GM23338 (cell line): Measurements from ENCODE around the gene LRTM1. TPM values are rescaled to one million over a fixed set of nuclear protein-coding genes. Genes with fewer than 3 reads are reported as not detected.

Experiments used
- ATAC-seq: fragments of 200-7000 bp; cut with Tn5 transposase; 3 replicates; pipeline ENCODE4 v1.9.1; 2020
- DNase-seq: peaks from one replicate; pipeline ENCODE4 v3.0.0-alpha.2; 2015; ENCODE audit warnings: low spot score
- H2AFZ ChIP-seq: fragments of 200-600 bp; sonication (generic); 2 replicates; pipeline ENCODE4 v1.8.0; 2016; ENCODE audit warnings: antibody characterized with exemption, mild to moderate bottlenecking, moderate library complexity
- H3F3A ChIP-seq: fragments of 200-600 bp; sonication (generic); replicated peaks from 2 replicates; pipeline ENCODE4 v1.8.0; 2017; ENCODE audit warnings: antibody characterized with exemption, mixed run types, low read depth
- H3K27ac ChIP-seq: fragments of 200-600 bp; sonication (generic); 2 replicates; pipeline ENCODE4 v1.6.1; 2016; ENCODE audit warnings: low read depth
- H3K27me3 ChIP-seq: fragments of 200-600 bp; sonication (generic); 2 replicates; pipeline ENCODE4 v1.8.0; 2016; ENCODE audit warnings: mild to moderate bottlenecking, mixed run types, moderate library complexity; ENCODE audit not compliant: insufficient read depth
- H3K36me3 ChIP-seq: fragments of 200-600 bp; sonication (generic); 2 replicates; pipeline ENCODE4 v1.8.0; 2016; ENCODE audit warnings: mild to moderate bottlenecking; ENCODE audit not compliant: insufficient read depth
- H3K4me1 ChIP-seq: fragments of 200-600 bp; sonication (generic); 2 replicates; pipeline ENCODE4 v1.8.0; 2016; ENCODE audit warnings: mild to moderate bottlenecking, moderate library complexity; ENCODE audit not compliant: insufficient read depth
- H3K4me2 ChIP-seq: fragments of 200-600 bp; sonication (generic); 2 replicates; pipeline ENCODE4 v1.7.1; 2017; ENCODE audit warnings: mixed run types
- H3K4me3 ChIP-seq: fragments of 200-600 bp; sonication (generic); 2 replicates; pipeline ENCODE4 v1.6.1; 2016; ENCODE audit warnings: mixed run types
- H3K79me2 ChIP-seq: fragments of 200-600 bp; sonication (generic); replicated peaks from 2 replicates; pipeline ENCODE4 v1.8.0; 2017; ENCODE audit warnings: mild to moderate bottlenecking; ENCODE audit not compliant: insufficient read depth
- H3K9me2 ChIP-seq: fragments of 200-600 bp; sonication (generic); 2 replicates; pipeline ENCODE4 v1.8.0; 2017; ENCODE audit not compliant: insufficient read depth
- H4K20me1 ChIP-seq: fragments of 200-600 bp; sonication (generic); replicated peaks from 2 replicates; pipeline ENCODE4 v1.8.0; 2017; ENCODE audit warnings: mild to moderate bottlenecking; ENCODE audit not compliant: insufficient read depth
- H3K27ac Mint-ChIP-seq: 2 replicates; pipeline ENCODE4 v1.8.0; 2020; ENCODE audit warnings: inconsistent platforms, mild to moderate bottlenecking, moderate library complexity, mixed read lengths
- H3K27me3 Mint-ChIP-seq: 3 replicates; pipeline ENCODE4 v1.8.0; 2022; ENCODE audit warnings: low read depth, mild to moderate bottlenecking, moderate library complexity, mixed read lengths, inconsistent platforms; ENCODE audit not compliant: insufficient read depth, poor library complexity
- H3K36me3 Mint-ChIP-seq: 3 replicates; pipeline ENCODE4 v1.8.0; 2021; ENCODE audit warnings: low read depth, mild to moderate bottlenecking, inconsistent platforms, moderate library complexity, mixed read lengths
- H3K4me1 Mint-ChIP-seq: 3 replicates; pipeline ENCODE4 v1.8.0; 2020; ENCODE audit warnings: mild to moderate bottlenecking, inconsistent platforms, mixed read lengths
- H3K4me3 Mint-ChIP-seq: 3 replicates; pipeline ENCODE4 v1.8.0; 2021; ENCODE audit warnings: moderate library complexity, mild to moderate bottlenecking, inconsistent platforms, mixed read lengths
- H3K9me3 Mint-ChIP-seq: 3 replicates; pipeline ENCODE4 v1.8.0; 2020; ENCODE audit warnings: moderate library complexity, mild to moderate bottlenecking, inconsistent platforms, mixed read lengths
- CREB1 ChIP-seq: fragments of 250-450 bp; sonication (Bioruptor Pico); IDR thresholded peaks from 2 replicates; pipeline ENCODE4 v1.5.0; 2020; ENCODE audit warnings: low read depth, mild to moderate bottlenecking, moderate library complexity
- CTCF ChIP-seq, 2 experiments: fragments of 200-600 bp in 1 of 2; sonication (generic) in 1 of 2; conservative IDR thresholded peaks; 2 replicates each; pipeline versions ENCODE4 v1.5.1 to v1.6.1; 2016 to 2017; ENCODE audit warnings: antibody characterized with exemption in 2 of 2, low read depth in 2 of 2, mild to moderate bottlenecking in 2 of 2, moderate library complexity in 1 of 2
- ETS1 ChIP-seq: IDR thresholded peaks from 2 replicates; pipeline ENCODE4 v1.6.1; 2016; ENCODE audit warnings: antibody characterized with exemption
- EZH2 ChIP-seq: fragments of 200-600 bp; sonication (generic); IDR thresholded peaks from one replicate; pipeline ENCODE4 v1.8.0; 2017; ENCODE audit warnings: antibody characterized with exemption, mild to moderate bottlenecking, low read depth; ENCODE audit not compliant: unreplicated experiment
- EZH2phosphoT487 ChIP-seq: fragments of 200-600 bp; sonication (generic); IDR thresholded peaks from one replicate; pipeline ENCODE4 v1.8.1; 2018; ENCODE audit warnings: antibody characterized with exemption; ENCODE audit not compliant: unreplicated experiment
- JUNB ChIP-seq: IDR thresholded peaks from one replicate; pipeline ENCODE4 v1.6.1; 2016; ENCODE audit warnings: antibody characterized with exemption; ENCODE audit not compliant: unreplicated experiment
- NANOG ChIP-seq: IDR thresholded peaks from 2 replicates; pipeline ENCODE4 v1.6.1; 2016; ENCODE audit warnings: antibody characterized with exemption, borderline replicate concordance
- POLR2AphosphoS5 ChIP-seq: IDR thresholded peaks from 2 replicates; pipeline ENCODE4 v1.6.1; 2016; ENCODE audit warnings: antibody characterized with exemption, low read depth
- REST ChIP-seq: IDR thresholded peaks from one replicate; pipeline ENCODE4 v1.6.1; 2018; ENCODE audit warnings: antibody characterized with exemption; ENCODE audit not compliant: unreplicated experiment
- STAT1 ChIP-seq: IDR thresholded peaks from one replicate; pipeline ENCODE4 v1.6.1; 2016; ENCODE audit warnings: antibody characterized with exemption; ENCODE audit not compliant: unreplicated experiment
- ZNF114 ChIP-seq: fragments of 250-450 bp; sonication (Bioruptor Pico); IDR thresholded peaks from 2 replicates; pipeline ENCODE4 v1.5.0; 2020; ENCODE audit warnings: mild to moderate bottlenecking, moderate library complexity
- ZNF331 ChIP-seq: fragments of 250-450 bp; sonication (Bioruptor Pico); IDR thresholded peaks from 2 replicates; pipeline ENCODE4 v1.5.0; 2020; ENCODE audit warnings: low read depth, mild to moderate bottlenecking, moderate library complexity
- polyA plus RNA-seq: library from polyadenylated mRNA; unstranded; fragments of >200 nt; fragmentation: Nextera tagmentation; extraction: Ambion mirVana; gene quantifications from 2 replicates; pipeline ENCODE4 v1.2.1, GENCODE V29; 2016
- total RNA-seq: library from RNA; depleted of rRNA; stranded (reverse); fragments of >200 nt; shearing (Covaris generic); gene quantifications from 2 replicates; pipeline ENCODE4 v1.2.3, GENCODE V29; 2014

Gene LRTM1
- total and polyA plus RNA-seq, 2 experiments from 2014 or later, result 0.47 TPM; not detected in 1

GRCh38 chr3:54960701-54961100, 32.8 kb upstream of the LRTM1 start:
- Histone ChIP-seq H3K9me2 (peaks cover 14% of the 10 kb centered on the region), H3K4me1 (peaks cover 14% of the 10 kb centered on the region; the same call in 1 of the 2 replicates), H3F3A (no peaks in the 10 kb centered on the region), H3K4me2 (no peak overlapping the region), H3K79me2 (no peaks in the 10 kb centered on the region), H2AFZ (no peak overlapping the region), H3K36me3 (no peaks in the 10 kb centered on the region), H4K20me1 (0 out of 2 replicates have a peak, but pooled peaks cover 2% of the 10 kb centered on the region), H3K4me3 (no peak overlapping the region), H3K27ac (no peak overlapping the region), H3K27me3 (no peaks in the 10 kb centered on the region)
- TF ChIP-seq EZH2phosphoT487 (no peak), CREB1 (CRISPR knock-in tag) (no peak), EZH2 (no peak), ZNF114 (CRISPR knock-in tag) (no peak), NANOG (no peak), REST (no peak), POLR2AphosphoS5 (no peak), STAT1 (no peak)
- H3K27me3 Mint-ChIP-seq, result no peaks in the 10 kb centered on the region
- DNase-seq (no peak), ATAC-seq (no peak)
- H3K27ac Mint-ChIP-seq, result no peak overlapping the region
- H3K36me3 Mint-ChIP-seq, result no peaks in the 10 kb centered on the region
- H3K9me3 Mint-ChIP-seq, result no peaks in the 10 kb centered on the region
- peaks cover 11% of the 10 kb centered on the region for H3K4me1 Mint-ChIP-seq
- no peak overlapping the region for H3K4me3 Mint-ChIP-seq

- H3K27ac Mint-ChIP-seq, result 0 out of 2 replicates have a peak overlapping the region, but pooled peaks have one; percentile 46
- Histone ChIP-seq H3K36me3 (no peaks in the 10 kb centered on the region), H3K4me3 (no peak overlapping the region), H3K9me2 (peaks cover 19% of the 10 kb centered on the region), H3K4me1 (peaks cover 18% of the 10 kb centered on the region; the same call in 1 of the 2 replicates), H3K79me2 (no peaks in the 10 kb centered on the region), H3K27ac (no peak overlapping the region), H4K20me1 (0 out of 2 replicates have a peak, but pooled peaks cover 2% of the 10 kb centered on the region), H3K4me2 (no peak overlapping the region), H2AFZ (no peak overlapping the region), H3F3A (no peaks in the 10 kb centered on the region), H3K27me3 (no peaks in the 10 kb centered on the region)
- no peaks in the 10 kb centered on the region for H3K27me3 Mint-ChIP-seq
- peaks cover 15% of the 10 kb centered on the region for H3K4me1 Mint-ChIP-seq
- ATAC-seq (peak; percentile 31; the same call in 1 of the 3 replicates), DNase-seq (no peak)
- no peaks in the 10 kb centered on the region for H3K9me3 Mint-ChIP-seq
- no peak overlapping the region for H3K4me3 Mint-ChIP-seq
- H3K36me3 Mint-ChIP-seq, result no peaks in the 10 kb centered on the region
- TF ChIP-seq EZH2 (no peak), ETS1 (no peak), JUNB (no peak), STAT1 (no peak), POLR2AphosphoS5 (no peak), REST (no peak), CREB1 (CRISPR knock-in tag) (no peak), ZNF331 (CRISPR knock-in tag) (no peak), EZH2phosphoT487 (no peak), ZNF114 (CRISPR knock-in tag) (no peak), CTCF (conservative IDR thresholded peaks at IDR 0.05; ENCODE audit: low read depth in 2 of 2) (no peak)
These were observed 32.2 kb upstream of the LRTM1 start for GRCh38 chr3:54960082-54960481.
